Inflammatory macrophage treated with lipopolysaccharide for 4 hours (primary cell): ENCODE measurements around the gene HAUS7.

Source experiments
- DNase-seq: peaks from one replicate; pipeline ENCODE4 v3.0.0-alpha.2; 2020

The HAUS7 gene

DNA sequence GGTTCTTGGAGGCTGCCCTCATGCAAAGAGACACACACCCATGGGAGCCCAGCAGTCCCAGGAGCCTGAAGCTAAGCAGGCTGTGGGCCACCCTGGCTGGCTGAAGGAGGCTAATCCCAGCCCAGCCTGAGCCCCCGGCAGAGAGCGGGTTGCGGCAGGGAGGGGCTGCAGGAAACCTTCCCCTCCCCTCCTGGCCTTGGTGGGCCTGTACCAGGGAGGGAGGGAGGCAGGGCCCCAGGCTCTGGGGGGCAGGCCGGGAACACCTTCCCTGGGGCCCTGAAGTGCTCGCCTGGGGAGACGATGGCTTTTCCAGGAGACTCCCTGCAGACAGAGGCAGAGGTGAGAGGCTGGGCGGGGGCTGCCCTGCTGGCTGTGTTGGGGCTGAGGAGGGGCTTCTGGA is 28.1 kb upstream of the HAUS7 start:
- DNase-seq, result no peak

DNA sequence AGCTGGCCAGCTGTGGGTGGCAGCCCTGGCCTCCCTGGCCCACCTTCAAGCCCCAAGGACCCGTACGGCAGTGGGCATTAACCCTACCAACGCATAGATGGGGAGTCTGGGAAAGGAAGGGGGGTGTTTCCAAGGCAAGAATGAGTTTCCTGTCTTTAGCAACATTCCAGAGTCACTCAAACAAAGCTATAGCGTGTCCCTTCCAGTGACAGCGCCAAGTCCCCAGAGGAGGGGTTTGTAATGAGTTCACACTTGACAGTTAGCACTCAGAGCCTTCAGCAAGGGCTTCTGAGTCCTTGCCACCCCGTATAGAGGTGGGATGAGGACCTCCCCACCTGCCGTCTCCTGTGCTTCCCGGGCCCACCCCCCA is 26.2 kb upstream of the HAUS7 start:
- DNase-seq, result no peak

DNA sequence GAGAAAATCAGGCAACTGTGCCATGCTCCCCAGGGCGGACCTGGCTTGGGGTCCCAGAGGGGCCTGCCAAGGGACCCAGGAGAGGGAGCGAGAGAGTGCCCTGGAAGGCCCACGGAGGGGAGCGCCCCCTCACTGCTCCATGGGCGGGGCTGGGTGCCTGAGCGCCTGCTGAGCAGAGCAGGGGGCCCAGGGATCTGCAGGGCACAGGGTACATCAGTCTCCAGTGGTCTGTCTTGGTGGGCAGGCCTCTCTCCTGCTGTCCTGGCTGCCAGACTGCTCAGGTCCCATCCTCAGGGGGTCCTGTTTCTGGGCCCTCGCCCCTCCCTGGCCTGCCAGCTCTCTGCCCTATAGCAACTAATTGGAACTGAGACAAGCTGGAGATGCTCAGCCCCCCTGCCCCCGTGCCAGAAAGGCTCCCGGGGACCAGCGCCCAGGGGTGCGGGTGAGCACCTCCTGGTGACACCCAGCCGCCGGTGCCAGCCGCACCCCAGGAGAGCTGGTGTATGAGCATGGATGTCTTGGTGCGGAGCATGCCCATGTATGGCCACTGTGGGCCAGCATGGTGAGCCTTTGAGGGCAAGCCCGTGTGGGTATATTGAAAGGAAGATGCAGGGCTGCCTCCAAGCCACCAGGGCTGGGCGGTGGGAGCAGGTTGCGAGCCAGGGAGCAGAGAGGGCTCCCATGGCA is 25.7 kb upstream of the HAUS7 start:
- DNase-seq, result no peak

DNA sequence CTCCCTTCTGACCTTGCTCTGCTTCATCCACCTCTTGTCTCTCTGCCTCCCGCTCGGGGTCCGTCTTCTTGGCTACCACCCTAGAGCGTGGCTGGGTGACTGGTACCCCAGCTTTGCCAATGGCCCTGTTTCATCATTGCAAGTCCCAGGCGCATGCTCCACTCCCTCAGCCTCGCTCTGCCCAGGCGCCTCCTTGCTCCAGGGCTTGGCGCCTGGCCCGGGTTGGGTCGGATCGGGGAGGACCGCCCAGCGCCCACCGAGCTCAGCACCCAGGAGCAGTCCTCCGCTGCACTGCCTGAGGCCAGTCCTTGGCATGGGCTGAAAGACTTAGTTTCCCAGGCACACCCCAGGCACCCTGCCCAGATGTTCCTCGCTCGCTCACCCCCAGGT is 25.0 kb upstream of the HAUS7 start:
- DNase-seq, result no peak

DNA sequence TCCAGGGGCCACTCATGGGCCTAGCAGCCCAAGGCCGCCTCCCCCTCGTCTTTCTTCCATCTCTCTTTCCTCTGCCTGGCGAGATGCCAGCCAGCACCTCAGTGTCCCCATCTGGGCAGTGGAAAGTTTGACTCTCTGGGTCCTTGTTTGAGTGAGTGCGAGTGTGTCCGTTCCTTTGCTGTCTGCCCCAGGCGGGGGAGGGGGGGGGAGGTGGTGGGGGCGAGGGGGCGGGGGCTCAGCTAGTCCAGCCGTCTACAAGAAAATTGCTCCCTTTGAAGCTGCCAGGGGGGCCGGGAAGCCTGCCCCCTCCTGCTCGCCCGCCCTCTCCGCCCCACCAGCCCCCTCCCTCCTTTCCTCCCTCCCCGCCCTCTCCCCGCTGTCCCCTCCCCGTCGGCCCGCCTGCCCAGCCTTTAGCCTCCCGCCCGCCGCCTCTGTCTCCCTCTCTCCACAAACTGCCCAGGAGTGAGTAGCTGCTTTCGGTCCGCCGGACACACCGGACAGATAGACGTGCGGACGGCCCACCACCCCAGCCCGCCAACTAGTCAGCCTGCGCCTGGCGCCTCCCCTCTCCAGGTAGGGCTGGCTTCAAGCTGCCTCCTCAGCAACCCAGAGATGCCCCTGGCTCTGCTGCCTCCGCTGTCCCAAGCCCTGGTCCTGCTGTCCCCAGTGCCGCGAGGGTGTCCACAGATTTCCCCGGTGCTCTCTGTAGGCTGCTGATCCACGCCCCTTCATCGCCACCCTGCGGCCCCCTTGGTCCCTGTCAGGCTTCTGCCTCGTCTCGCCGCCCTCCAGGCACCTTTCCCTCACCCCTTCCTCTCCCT is 24.4 kb upstream of the HAUS7 start, which contains the start of gene BGN:
Gene BGN (plus strand): TSS at position 440 of the 821 bp plus-strand sequence. CDS start 9,652 bp downstream, outside the sequence.
- DNase-seq, result no peak

DNA sequence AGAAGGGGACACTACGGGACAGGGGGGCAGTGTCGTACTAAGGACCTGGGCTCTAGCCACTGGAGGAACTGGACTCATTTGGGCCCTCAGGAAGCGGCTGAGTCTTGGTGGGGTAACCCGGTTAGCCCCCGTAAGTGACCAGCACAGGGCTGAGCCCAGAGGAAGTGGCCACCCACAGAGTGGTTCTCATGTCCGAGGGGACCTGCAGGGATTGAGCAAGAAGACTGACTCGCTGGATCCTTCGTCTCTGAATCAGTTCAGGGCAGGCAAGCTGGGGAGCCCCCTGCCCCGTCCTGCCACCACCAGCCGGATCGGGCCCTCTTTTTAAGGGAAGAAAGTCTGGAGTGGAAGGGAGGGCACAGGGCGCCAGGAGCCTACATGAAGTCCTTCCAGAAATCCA is 23.7 kb upstream of the HAUS7 start:
- peak; percentile 17 for DNase-seq

DNA sequence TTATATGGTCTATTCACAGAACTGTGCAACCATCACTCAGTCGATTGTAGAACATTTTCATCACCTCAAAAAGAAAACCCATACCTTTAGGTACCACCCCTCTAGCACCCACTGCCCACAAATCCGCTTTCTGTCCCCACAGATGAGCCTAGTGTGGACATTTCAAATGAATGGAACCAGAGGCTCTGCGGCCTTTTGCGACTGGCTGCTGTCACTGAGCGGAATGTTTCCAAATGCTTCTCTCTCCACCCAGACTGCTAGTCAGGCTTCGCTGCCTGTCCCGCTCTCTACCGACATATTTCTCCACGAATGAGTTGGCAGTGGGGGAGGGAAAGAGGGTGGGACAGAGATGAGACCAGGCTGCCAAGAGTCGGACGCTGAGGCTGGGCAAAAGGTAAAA is 22.7 kb upstream of the HAUS7 start:
- DNase-seq, result no peak

DNA sequence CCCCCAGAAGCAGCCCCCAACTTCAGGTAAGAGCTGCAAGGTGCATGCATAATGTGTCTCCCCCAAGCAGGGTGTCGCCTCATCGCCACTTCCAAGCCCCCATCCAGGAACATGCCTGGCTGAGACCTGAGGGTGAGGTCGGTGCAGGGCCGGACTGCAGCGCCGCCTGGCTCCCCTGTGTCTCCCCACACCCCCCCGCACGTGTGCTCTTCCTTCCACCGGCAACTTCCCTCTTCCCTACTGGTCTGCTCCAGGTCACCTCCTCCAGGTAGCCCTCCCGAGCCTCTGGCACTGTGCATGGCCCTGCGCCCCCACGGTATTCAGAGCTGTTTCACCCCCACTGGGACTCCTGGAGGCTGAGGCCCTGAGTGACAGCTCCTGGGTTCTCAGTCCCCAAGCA is 22.2 kb upstream of the HAUS7 start:
- DNase-seq, result no peak

DNA sequence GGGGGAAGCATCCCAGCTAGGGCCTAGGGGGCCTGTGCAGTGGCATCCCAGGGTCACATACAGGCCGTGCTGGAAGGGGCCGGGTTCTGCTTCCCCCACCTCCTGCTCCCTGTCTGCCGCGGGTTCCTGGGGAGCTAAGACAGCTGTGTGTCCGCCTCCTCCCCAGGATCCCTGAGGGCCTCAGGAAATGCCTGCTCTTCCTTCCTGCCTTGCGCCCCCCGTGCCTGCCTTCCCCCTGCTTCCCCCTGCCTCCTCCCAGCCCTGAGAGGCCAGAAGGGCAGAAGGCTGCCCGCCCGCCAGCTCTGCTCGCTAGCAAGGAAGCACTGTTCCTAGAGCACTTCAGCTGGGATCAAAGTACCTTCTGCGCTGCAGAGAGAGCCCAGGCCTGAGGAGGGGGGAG is 21.5 kb upstream of the HAUS7 start:
- DNase-seq, result no peak

DNA sequence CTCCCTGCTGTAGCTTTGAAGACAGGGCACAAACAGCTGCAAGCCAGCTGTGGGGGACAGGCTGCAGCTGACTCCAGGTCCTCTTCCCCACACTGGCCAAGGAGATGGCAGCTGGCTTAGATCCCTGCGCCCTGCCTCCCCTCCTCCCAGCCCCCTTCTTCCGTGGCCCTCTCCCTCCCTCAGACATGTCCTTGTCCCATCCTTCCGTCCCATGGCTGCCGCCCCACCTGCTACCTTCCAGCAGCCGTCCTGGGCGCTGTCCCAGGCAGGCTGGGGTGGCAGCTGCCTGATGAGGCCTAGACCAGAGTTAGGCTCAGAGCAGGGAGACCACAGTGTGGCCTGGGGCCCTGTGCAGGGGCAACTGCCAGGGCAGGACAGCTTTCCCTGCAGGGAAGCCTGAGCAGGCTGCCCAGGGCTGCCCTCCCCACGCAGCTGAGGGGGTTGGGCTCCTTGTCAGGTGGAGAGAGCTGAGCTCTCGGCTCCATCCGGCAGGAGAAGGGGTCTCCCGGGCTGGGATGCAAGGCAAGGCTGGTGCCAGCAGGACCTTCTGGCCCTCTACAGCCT is 21.1 kb upstream of the HAUS7 start:
- no peak for DNase-seq

DNA sequence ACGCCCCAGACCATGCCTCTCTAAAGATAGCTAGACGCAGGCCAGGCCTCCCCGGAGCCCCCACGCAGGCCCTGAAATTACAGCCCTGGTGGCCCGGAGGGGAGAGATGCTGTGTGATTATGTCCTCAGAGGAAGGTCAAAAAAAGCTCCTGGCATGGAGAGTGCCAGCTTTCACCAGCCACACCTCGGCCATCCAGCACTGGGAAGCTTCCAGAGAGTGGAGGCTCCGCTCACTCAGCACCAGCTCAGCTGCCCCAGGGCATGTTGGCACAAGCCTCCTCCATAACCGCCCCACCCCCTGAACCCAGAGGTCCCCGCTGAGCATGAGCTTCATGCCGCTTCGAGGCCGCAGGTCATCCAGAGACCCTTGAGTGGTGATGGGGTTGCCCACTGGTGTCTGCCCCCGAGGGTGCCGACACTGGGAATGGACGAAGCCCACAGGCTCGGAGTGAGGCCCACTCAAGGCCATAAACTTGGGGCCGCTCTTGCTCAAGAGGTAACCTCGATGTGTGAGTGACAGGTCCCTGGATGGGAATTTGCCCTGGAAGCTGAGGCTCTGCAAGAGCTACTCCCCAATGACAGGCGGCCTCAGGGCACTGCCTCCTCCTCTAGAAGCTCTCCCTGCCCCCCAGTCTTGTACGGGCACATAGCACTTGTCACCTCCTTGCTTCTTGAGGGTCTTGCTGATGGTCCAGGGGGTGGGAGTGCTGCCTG is 20.0 kb upstream of the HAUS7 start:
- DNase-seq, result no peak

DNA sequence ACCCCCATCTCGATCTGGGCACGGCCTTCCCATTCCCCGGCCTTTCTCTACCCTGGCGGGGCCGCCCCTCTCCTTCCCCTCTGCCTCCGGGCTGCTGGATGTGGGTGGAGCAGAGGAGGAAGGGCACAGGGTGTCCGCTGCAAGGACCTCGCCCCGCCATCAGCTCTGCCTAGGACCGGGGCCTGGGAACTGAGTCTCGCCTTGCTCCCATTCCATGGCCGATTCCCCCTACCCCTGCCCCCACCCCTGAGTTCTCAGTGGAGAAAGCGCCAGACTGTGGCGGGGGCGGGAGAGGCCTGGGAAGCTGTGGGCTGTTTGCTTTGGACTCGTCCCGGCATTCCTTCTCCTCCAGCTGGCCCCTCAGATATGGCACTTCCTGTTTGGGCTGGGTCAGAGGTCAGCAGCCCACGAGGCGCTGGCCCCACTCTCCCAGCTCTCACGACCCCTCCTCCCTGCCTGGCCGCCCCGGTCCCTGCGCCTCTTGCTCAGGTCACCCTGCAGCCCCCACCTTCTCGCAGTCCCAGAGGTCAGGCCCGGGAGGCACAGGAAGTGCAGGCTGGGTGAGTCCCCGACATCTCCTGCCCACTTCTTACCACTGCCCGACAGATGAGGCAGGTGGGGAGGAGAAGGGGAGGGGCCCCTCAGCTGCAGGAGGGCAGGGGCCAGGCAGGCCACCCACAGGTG is 18.0 kb upstream of the HAUS7 start:
- no peak for DNase-seq

DNA sequence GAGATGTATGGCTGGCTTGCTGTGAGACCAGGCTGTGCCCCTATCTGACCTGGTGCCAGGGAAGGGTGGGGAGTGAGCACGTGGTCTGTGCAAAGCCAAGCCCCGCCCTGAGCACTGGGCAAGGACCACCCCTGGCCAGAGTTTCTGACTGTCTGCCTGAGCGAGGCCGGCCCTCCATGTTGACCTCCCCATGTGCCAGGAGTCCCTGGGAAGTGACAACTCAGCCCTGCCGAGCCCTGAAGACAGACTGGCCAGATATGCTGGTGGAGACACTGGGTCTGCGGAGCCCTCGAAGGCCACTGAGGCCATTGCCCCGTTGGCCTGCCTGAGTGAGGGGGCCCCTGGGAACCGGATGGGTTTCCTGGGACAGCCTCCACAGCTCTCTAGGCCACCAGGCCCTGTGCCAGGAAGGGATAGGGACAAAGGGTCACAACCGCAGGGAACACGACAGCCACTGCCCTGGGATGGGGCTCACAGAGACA is 17.3 kb upstream of the HAUS7 start:
- DNase-seq, result no peak

DNA sequence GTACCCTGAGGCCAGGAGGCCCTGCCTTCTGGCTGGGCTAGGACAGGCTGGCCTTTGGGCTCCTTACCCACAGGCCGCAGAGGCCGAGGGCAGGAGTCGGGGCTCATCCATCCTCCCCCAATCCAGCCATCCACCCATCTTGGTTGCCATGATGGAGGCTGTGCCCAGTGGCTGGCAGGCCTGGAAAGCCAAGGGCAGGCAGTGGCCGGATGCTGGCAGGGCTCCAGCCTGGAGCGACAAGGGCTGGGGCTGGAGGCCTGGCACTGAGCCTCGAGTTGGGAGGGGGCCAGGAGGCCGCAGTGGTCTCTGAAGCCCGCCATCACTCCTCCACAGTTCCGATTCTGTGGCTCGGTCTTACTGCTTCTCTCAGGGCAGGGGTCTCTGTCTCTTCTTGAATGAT is 15.8 kb upstream of the HAUS7 start:
- no peak for DNase-seq

DNA sequence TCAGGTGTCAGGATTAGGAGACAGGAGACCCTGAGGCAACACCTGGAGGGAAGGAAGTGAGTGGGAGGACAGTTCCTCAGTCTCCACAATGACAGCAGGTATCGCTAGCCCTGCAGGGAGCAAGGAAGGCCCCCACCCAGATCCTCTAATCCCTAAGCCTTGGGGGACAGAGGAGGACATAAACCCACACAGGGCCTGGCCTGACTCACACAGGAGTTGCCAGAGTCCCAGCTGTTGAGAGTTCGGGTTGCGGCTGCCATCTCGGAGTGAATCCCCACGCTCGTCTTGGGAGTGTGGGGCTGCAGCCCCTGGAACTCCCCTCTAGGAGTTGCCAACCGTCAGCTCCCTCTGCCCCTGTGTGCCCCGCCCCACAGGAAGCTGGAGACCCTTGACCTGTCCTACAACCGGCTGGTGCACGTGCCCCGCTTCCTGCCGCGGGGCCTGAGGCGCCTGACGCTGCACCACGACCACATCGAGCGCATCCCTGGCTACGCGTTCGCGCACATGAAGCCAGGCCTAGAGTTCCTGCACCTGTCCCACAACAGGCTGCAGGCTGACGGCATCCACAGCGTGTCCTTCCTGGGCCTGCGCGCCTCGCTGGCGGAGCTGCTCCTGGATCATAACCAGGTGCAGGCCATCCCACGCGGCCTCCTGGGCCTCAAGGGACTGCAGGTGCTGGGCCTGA is 15.2 kb upstream of the HAUS7 start:
- DNase-seq, result no peak

DNA sequence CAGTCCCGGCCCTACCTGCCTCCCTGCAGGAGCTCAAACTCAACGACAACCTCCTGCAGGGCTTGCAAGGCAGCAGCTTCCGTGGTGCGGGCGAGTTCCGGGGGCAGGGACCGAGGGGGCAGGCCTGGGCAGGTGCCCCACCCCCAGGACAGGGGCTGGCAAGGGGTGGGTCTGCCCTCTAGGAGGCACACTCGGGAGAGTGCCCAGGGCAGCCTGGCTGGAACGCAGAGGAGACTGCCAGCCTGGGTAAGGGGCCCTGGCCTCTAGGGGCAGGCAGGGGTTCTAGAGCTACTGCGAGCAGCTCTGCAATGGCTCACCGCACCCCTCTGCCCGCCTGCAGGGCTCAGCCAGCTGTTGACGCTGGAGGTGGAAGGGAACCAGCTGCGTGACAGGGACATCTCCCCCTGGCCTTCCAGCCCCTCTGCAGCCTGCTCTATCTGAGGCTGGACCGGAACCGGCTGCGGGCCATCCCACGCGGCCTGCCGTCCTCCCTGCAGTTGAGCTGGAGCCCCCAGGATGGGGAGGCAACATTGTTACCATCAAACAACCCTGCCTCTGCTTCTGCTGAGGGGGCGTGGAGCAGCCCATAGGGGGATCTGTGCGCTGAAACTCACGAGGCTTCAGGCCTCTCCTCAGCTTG is 12.1 kb upstream of the HAUS7 start:
- no peak for DNase-seq

DNA sequence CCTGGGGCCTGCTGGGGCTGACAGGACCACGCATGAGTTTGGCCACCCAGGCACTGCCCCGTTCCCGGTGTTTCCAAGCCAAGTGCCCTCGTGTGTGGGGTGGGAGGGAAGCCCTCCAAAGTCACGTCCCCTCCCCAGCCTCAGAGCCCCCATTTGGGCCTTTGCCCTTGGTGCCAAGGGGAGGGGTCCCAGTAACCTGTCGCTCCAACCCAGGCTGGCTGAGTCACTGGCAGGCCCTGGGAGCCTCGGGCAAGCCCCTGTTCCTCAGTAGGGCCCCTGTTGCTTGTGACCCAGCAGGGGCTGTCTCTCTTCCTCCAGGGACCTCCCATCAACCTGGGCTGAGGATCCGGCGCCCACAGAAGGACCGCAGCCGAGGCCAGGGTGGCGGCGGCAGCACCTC is 10.7 kb upstream of the HAUS7 start:
- DNase-seq, result no peak

DNA sequence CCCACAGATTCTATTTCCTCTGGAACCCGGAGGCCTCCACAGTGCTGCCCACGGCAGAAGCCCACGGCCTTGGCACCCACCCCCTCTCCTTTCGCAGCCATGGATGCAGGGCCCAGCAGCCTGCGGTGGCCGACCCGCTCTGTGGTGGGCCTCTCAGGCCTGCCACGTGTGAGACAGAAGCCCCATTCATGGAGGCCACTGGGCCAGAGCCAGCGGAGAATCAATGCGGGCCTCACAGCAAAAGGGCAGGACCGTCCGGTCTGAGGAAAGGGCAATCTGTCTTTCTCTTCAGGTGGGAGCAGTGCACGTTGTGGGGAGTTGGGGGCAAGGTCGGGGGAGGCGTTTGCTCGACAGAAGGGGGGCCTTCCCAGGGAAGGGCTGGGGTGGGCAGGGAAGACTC is 8.4 kb upstream of the HAUS7 start:
- DNase-seq, result no peak

DNA sequence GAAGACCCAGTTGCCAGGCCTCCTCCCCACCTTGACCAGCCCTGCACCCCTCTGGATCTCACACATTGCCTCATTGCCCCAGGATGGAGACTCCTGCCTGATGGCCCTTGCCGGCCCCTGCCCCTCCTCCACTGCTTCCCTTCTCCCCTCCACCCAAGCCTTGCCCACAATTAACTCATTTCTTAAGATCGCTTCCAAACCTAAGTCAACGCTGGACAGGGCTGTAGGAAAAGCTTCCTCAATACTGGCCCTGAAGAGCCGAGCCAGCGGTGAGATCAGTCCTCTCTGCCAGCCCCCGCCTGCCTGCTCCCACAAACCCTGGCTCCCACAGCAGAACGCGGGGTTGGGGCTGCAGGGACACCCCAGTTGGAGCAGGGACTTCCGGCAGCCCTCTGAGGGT is 7.5 kb upstream of the HAUS7 start:
- no peak for DNase-seq

DNA sequence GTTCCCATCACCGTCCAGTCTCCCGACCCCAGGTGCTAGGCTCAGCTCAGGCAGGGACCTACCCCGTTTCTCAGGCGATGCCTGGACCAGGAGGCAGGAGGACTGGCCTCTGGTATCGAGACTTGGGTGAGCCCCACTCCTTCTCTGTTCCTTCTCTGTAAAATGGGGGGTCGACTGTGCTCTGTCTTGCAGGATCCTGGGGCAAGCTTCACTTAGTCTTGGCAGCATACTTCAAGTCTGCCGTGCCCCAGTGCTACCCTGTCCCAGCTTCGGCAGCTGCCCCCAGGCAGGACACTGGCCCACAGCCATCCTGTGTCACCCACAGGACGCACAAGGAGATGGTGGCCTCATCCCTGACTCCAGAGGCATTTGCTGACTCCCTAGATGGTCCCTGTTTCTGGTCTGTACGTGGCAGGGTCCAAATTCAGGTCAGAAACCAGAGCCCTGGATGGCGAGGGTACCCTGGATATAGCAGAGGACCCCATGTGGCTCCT is 7.0 kb upstream of the HAUS7 start:
- DNase-seq, result no peak

DNA sequence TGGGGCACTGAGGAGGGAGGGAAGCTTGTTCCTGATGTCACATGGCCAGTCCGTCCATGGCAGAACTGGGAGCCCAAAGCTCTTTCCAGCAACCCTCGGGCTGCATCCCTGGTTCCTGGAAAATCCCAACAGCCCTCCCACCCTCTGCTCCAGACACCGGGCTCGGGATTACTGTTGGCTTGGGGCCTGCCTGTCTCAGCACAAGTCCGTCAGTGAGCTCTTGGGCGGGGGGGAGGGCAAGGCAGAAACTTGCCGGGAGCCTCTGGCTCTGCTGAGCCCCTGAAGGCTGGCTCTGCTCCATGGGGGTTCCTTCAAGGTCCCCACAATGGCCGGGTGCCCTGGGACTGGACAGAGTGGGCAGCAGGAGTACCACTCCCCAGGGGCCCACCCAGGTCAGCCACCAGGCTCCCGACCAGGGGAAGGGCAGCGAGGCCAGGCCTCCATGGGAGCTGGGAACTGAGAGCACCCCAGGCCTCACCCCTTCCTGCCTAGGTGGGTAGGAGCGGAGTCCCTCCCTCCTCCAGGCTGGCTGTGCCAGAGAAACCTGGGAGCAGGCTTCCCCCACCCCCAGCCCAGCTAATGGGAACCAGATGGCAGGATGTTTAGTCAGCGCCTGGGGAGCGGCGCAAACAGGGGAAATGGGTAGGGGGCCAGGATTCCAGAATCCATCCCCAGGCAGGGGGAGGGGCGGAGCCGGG is 6.4 kb upstream of the HAUS7 start:
- no peak for DNase-seq
